HT-29 (cell line): Measurements from ENCODE around the gene C16orf87. TPM values are rescaled to one million over a fixed set of nuclear protein-coding genes. Genes with fewer than 3 reads are reported as not detected.
A peak's percentile ranks its signal among the peaks of the same experiment; 100 is the strongest.

Experiments used
- DNase-seq: peaks from one replicate; pipeline ENCODE4 v3.0.0-alpha.2; 2015; ENCODE audit warnings: low spot score
- total RNA-seq: library from RNA; depleted of rRNA; stranded (reverse); fragments of >200 nt; shearing (Covaris generic); gene quantifications from 2 replicates; pipeline ENCODE4 v1.2.3, GENCODE V29; 2014

The C16orf87 gene
- total RNA-seq, 1 experiment from 2014 or later, result 3.1 TPM

DNA sequence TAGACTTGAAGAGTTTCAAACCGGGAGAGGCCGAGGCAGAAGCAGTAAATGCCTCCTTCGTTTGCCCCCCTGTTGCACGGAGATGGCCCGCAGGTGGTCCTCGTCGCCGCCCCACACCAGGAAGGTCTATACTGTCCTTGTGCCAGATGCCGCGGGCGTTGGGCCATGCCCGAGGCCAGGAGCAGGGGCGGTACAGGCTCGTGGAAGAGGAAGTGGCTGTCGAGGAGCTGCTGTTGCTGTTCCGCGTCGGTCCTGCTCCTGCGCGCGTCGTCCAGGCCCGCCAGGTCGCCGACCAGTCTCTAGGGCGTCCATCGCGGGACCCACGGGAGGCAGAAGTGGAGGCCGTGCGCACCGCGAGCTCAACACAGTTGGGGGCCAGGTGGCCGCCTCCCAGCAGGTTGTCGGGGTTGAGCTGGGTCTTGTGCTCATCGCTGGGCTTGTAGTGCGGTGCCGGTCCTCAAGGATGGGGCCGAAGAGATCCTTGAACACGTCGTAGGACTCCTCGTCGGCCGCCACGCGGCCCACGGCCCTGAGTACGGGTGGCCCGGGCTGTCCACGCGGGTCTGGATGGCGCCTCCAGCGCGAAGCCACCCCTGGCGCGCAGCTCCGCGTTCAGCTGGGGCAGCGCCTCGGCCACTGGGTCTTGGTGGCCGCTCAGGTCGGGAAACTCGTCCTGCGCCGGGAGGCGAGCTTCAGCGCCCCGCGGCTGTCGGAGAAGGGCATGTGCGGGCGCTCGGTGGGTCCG, 13.1 kb upstream of the C16orf87 start:
- DNase-seq, result no peak

DNA sequence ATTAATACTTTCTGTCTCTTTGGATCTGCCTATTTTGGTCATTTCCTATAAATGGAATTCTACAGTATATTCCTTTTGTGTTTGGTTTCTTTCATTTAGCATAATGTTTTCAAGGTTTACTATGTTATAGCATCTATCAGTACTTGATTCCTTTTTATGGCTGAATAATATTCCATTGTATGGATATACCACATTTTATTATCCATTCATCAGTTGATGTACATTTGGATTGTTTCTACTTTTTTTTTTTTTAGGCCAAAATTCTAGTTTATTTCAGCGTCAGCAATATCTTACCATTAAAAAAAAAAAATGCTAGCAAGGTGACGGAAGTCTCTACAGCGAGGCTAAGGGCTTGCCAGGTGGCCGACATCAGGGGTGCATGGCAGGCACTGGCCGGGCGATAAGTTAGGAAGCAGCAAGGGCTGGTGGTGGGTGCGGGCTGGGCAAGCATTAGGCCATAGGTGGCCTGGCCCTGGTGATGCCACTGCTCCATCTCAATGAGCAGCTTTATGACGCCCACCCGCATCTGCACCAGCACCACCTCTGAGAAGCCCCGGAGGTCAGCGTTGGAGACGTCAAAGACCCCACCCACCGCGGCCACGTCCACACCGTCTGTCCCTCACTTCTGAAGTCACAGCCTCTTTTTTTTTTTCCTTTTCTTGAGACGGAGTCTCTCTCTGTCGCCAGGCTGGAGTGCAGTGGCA, 11.4 kb upstream of the C16orf87 start:
- no peak for DNase-seq

DNA sequence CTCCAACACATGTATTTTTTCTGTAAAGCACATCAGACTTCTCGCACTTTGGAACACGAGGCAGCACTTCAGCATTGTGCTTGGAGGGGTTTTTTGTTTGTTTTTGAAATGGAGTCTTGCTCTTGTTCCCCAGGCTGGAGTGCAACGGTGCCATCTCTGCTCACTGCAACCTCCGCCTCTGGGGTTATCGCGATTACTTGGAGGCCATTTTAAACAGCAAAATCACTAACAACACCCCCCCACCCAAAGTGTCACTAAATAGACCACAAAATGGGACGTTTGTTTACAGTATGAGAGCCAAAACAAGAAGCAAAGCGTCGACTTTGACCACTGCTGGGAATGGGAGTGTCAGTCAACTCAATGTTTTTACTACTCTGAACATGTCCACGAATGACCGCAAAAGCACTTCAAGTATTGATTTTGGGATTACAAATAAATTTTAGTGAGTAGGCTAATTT, 9.0 kb upstream of the C16orf87 start:
- DNase-seq, result no peak

DNA sequence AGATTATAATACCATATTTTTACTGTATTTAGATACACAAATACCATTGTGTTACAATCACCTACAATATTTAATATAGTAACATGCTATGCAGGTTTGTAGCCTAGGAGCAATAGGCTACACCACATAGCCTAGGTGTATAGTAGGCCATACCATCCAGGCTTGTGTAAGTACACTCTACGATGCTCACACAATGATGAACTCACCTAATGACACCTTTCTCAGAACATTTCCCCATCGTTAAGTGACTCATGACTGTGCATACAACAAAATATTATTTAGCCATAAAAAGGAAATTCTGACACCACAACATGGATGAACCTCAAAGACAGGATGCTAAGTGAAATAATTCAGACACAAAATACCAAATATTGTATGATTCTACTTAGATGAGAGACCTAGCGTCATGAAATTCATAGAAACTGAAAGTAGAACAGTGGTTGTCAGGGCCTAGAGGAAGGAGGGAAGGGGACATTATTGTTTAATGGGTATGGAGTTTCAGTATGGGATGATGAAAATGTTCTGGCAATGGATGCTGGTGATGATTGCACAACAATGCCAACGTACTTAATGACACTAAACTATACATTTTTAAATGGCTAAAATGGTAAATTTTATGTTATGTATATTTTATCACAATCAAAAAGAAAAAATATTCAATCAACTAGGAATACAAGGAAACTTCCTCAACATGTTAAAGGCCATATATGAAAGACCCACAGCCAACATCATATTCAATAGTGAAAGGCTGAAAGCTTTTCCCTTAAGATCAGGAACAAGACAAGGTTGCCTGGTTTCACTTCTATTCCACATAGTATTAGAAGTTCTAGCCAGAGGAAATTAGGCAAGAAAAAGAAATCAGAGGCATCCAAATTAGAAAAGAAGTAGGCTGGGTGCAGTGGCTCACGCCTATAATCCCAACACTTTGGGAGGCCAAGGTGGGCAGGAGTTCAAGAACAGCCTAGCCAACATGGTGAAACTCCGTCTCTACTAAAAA, 5.9 kb upstream of the C16orf87 start:
- no peak for DNase-seq

DNA sequence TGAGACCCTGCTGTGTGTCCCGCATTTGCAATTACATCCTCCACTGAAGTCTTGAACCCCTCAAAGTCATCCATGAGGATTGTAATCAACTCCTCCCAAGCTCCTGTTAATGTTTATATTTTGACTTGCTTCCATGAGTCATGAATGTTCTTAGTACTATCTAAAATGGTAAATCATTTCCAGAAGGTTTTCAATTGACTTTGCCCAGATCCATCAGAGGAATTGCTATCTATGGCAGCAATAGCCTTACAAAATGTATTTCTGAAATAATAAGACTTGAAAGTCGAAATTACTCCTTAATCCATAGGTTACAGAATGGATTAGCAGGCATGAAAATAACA, 2.5 kb upstream of the C16orf87 start:
- no peak for DNase-seq

DNA sequence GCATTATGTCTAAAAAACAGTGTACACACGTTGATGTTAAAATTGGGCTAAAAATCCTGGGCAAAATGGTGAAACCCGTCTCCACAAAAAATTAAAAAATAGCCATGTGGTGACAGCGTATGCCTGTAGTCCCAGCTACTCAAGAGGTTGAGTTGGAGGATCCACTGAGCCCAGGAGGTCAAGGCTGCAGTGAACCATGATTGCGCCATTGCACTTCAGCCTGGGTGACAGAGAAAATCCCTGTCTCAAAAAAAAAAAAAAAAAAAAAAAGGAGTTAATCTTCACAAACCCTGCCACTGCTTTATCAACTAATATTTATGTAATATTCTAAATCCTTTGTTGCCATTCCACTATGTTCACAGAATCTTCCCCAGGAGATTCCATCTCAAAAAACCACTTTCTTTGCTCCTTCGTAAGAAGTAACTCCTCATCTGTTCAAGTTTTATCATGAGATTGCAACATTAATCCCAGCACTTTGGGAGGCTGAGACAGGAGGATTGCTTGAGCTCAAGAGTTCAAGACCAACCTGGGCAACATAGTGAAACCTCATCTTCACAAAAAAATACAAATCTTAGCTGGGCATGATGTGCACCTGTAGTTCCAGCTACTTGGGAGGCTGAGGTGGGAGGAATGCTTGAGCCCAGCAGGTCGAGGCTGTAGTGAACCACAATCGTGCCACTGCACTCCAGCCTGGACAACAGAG, 1.9 kb upstream of the C16orf87 start:
- no peak for DNase-seq

DNA sequence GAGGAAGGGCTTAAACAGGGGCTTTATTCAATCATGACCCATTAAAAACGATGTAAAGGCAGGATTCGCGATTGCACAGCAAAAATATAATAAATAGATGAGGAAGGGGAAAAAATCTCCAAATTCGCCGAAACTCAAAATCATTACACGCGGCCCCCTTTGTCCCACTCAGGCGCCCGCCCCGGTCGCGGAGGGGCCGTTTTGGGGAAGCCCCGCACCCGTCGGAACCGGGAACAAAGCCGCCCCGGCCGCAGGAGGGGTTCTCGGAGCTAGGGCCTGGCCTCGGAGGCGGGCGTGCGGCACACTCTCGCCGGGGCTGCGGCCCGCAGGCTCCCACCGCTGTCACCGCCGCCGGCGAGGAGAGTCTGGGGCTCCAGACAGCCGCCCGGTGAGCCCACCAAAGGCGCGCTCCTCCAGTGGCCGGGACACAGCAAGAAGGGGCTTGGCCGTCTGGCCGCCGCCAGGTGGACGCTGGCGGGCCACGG, 521 bp downstream of the C16orf87 start:
- peak; percentile 32 for DNase-seq

DNA sequence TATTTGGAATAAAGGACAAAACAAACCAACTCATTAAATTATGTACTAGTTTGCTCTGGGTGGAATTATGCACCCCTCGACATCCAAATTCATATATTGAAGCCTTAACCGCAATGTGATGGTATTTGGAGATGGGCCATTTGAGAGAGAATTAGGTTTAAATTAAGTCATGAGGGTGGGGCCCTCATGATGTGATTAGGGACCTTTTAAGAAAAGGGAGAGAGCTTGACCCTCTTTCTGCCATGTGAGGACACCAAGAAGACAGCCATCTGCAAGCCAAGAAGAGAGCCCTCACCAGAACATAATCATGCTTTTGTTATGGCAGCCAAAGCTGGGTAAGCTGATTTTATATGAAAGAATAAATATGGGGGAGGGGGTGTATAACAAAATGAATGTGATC, 2.0 kb downstream of the C16orf87 start:
- no peak for DNase-seq

DNA sequence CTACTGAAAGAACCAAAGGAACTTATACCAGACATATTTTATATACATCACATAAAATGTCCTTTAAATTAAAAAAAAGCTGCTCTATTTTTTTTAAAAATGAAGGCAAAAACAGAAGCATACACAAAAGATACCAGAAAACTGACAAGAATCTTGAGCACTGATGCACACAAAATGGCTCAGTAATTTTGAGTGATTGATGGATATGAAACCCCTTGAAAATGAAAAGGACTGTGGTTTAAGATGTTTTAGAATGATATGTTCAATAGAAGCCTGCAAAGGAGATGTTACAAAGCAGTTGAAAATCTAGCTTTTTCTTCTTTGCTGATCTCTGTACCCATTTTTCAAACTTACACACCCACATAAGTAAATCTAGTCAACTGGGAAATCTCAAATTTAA, 2.7 kb downstream of the C16orf87 start:
- DNase-seq, result no peak

DNA sequence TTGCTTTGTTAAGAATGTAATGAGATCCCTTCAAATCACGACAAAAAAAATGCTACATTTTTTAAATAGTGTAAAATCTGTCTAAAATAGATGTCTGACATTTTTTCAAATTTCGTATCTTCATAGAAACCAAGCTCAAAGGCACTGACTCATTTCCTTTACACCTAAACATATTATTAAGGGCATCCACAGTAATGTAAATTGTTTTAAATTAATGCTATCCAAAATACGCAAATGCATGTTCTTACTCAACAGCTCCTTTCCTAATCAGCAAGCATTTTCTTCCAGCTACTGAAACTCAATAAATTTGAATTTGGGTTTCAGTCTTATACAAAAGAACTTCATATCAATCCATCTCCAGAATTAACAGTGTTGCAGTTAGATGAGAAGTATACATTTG, 4.3 kb downstream of the C16orf87 start:
- DNase-seq, result no peak

DNA sequence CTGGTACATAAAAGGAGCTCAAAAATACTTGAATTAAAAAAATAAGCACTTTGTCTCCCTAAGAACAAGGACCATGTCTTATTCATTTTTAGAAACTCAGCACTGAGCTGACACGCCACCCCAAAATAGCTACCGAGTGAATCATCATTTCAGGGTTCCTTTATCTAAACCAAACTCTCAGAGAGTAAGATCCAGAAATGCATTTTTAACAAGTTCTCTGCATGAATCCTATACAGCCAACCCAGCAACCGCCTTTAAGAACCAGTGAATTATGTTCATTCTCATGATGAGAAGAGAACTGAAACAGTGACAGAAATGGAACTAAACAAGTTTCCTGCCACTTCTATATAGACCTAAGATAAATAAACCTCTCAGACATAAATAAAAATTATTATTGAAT, 8.7 kb downstream of the C16orf87 start:
- no peak for DNase-seq

DNA sequence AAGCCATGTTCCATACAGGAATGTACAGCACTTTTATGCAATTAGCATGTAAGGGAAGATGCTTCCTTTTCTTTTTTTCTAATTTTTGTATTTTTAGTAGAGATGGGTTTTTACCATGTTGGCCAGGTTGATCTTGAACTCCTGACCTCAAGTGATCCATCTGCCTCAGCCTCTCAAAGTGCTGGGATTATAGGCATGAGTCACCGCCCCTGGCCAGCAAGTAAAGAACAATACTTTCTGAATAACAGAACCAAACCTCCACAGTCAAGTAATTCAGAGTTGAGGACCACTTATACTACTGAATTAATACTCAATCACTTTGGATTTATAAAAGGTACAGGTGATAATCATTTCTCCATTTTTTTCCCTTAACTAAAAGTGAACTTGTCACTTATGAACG, 13.0 kb downstream of the C16orf87 start:
- DNase-seq, result no peak

DNA sequence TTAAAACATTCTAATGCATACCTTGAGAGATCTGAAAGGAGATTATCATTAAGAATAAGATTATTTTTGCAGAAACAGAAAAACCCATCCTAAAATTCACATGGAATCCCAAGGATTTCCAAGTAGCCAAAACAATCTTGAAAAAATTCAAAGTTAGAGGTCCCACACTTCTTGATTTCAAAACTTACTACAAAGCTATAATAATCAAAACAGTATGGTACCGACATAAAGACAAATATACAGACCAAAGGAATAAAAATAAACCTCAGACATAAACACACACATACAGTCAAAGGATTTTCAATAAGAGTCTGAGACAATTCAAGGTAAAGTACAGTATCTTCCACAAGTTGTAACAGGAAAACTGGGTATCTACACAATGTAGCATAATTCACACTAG, 16.2 kb downstream of the C16orf87 start:
- no peak for DNase-seq

DNA sequence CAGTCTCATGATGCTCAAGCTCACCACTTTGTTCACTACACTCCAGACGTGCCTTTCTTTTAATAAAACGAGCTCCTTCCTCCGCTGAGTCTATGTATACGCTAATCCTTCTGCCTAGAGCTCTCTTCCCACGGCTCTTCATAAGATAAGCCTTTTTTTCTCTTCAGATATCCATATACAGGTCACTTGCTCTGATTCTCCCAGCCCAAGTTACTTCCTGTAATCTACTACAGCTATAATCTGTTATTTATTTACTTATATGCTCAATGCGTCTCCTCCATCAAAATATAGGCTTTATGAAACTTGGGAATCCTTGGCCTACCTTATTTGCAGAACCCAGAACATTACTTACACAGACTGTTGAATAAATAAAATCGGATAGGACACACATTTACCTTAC, 17.4 kb downstream of the C16orf87 start:
- DNase-seq, result no peak

DNA sequence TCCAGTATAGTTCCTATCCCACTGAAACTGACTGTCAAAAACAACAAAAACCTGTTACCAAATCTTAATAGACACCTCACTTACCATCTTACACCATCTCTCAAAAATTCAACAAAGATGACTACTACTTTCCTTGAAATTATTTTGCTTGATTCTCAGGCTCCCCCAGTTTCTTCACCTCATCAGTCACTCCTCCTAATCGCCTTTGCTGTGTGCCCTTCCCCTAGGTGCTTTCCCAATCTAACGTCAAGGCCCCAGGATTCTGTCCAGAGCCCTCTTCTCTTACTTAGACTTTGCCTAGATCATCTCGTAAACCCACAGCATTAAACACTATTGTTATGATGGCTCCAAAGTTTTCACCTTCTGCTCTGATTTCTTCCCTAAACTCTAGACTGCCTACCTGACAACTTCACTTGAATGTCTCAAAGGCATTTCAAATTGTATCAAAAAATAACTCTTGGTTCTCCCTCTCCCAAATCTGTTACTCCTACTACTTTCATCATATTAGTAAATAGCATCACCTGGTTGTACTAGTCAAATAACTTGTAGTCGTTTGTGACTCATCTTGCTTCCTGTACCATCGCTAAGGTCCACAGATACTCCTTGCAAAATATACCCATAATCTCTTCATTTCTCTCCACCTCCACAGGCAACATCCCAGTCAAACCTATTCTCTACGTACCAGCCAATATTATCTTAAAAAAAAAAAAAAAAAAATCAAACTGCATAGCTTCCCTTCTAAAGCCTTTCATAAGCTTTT, 18.0 kb downstream of the C16orf87 start:
- DNase-seq, result no peak

DNA sequence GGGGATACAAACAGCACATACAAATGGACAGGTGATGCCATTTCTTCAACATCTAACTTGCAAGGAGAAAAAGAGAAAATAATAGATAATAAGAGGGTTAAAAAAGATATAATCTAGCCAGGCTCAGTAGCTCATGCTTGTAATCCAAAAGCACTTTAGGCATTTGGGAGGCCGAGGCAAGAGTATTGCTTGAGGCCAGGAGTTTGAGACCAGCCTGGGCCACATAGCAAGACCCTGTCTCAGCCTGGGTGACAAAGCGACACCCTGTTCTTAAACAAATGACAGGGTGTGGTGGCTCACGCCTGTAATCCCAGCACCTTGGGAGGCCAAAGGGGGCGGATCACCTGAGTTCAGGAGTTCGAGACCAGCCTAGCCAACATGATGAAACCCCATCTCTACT, 19.3 kb downstream of the C16orf87 start:
- DNase-seq, result no peak

DNA sequence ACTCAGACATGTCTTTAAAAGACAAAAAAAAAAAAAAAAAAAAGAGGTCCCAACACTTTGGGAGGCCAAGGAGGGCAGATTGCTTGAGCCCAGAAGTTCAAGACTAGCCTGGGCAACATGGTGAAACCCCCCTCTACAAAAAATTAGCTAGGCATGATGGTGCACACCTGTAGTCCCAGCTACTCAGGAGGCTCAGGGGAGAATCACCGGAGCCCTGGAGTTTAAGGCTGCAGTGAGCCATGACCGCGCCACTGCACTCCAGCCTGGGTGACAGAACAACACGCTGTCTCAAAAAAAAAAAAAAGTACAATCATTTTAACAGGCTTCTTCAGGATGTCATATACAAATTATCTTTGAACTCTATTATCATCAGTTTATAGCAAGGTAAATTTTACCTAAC, 22.0 kb downstream of the C16orf87 start:
- no peak for DNase-seq

DNA sequence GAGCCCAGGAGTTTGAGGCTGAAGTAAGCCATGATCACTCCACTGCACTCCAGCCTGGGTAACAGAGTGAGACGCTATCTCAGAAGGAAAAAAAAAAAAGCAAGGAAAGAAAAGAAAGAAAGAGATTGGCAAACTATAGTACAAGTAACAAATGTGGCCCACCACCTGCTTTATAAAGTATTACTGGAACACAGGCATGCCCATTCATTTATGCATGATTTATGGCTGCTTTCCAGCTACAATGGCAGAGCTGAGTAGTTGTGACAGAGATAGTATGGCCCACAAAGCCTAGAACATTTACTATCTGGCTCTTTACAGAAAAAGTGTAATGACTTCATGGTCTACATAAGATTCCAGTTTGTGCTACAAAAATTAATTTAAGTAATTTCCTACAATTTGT, 23.6 kb downstream of the C16orf87 start:
- DNase-seq, result no peak

DNA sequence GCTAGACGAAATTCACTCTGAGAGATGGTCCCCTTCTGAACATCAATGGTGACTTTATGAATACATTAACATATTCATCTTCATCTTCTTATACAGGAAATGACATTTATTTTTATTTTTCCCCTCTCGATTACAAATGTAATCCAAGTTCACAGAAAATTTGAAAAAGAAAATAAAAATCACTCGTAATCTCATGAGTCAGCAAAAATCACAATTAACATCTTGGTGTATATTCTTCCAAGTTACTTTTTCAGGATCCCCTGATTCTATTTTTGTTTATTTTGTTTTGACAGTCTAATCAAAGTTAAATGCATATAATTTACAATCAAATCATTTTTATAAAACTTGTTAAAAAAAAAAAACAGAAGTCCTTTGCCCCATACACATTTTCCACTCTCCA, 27.6 kb downstream of the C16orf87 start:
- DNase-seq, result no peak

DNA sequence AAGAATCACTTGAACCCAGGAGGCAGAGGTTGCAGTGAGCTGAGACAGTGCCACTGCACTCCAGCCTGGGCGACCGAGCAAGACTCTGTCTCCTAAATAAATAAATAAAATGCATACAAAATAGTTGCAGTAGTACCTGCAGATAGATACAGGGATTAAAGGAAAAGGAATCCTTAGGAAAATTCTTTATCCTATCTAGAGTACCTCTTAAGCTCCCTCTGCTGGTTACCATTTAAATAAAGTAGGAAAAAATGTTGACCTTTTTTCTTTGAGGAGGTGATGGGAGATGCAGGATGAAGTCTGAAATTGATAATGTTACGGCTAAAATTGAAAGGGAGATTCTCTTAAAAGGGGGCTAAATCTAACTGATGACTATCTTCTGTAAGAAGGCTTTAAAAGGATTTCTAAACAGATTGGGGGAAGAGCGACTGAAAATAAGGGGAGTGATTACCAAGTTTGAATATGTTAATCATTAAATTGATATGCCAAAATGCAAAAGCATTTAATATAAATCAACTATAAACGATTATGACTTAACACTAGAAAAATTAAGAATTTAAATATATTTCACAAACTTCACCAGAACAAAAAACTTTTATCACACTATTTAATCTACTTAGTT, 29.4 kb downstream of the C16orf87 start:
- peak; percentile 52 for DNase-seq
